T-helper 1 cell treated with Interleukin-12 subunit alpha and Interleukin-12 subunit beta and Interleukin-4 antibody, amounts not matched to agents 30 ng/mL and 1 ng/mL, for 36 hours (primary cell): ENCODE measurements around the gene PIK3R3. TPM values are rescaled to one million over a fixed set of nuclear protein-coding genes. Genes with fewer than 3 reads are reported as not detected.
"Not testable (repeated sequence)": the region's sequence is repeated elsewhere in the genome, so short reads cannot be mapped to it uniquely, and the experiment has no call there.

Experiments
- intact Hi-C: fragments of 100-400 bp; cut with micrococcal nuclease; formaldehyde crosslinking; loops from one replicate; pipeline ENCODE4 v1.15.1; 2024
- total RNA-seq: library from RNA; stranded (reverse); gene quantifications from 2 replicates; pipeline ENCODE4 v1.2.3, GENCODE V29; 2022

Gene PIK3R3
- total RNA-seq, 1 donor from 2014 or later: 2.6 TPM

DNA sequence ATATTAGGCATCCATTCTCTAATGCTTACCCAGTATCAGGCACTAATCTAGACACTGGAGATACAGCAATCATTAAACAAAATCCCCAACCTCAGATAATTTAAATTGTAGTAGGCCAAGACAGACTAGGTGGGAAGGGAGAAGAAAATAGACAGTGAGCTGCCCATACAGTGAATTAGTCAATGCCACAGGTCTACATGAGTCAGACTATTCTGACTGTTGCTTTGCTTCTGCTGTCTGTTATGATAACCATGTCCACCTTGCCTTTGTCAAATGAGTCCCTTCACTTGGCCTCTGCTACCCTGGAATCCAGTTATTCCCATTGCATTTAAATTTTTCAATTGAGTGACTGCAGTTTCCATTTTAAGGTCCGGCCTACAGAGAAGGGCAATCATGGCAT is 59.5 kb downstream of the PIK3R3 start:
- intact Hi-C loops: no loop called here

DNA sequence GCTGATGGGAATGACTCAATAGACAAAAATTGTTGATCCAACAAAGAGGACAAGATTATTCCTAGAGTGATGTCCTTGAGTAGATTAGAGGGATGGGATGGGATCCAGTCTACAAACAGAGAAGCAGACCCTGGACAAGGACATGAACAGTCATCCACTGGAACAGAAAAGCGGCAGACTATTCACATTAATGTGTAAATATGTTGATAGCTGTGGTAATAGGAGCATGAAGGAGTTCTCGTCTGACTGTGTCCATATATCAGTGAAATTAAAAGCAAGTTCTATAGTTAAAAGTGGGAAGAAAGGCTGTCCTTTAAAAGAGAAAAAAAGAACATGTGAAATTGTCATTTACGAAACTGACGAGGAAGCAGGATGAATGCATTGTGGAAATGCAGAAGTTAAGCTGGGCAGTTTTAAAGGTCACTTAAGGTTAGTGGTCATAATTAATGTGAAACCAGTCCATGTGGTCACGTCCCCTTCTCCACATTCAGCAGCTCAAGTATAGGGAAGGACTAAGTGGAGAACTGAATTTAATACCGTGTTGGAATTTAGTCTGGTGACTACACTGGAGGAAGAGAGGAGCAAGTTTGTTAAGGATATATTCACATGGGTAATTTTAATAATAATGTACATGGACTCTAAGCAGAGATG is 62.1 kb downstream of the PIK3R3 start:
- intact Hi-C loops: no loop called here

DNA sequence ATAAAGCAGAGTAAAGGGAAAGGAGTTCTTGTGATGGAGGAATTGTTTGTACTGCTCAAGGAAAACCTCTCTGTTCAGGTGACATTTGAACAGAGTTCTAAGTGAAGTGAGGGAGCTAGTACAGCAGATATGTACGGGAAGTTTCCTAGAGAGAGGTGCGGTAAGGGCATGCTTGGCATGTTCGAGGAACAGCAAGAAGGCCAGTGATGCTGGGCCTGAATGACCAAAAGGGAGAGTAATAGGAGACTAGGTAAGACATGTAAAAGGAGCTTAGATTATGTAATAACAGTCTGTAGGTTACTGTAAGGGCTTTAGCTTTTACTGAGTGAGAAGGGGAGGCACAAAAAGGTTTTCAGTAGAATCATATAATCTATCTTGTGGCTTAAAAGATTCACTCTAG is 63.9 kb downstream of the PIK3R3 start:
- intact Hi-C loops: loop anchor here (10.0 kb wide), 1 partner anchor 1714 kb away; the partner anchor contains the start of gene ERI3

DNA sequence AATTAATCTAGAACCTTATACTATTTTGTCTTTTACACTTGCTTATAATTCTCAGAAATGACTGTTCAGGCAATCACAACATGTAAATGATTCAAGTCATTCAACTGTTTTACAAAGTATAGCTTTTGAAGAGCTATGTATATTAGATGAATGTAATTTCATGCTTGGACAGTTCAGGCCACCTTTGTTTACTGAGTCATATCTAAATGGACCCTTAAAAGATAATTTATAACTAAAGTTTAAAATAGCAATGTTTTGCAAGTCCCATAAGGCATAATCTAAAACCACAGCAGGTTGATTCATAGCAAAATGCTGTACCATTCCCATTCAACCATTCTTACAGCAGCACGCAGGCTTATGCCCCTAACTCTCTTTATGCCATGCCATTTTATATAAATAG is 64.8 kb downstream of the PIK3R3 start:
- intact Hi-C loops: loop anchor here (10.0 kb wide), 1 partner anchor 1713 kb away; the partner anchor contains the start of gene ERI3

DNA sequence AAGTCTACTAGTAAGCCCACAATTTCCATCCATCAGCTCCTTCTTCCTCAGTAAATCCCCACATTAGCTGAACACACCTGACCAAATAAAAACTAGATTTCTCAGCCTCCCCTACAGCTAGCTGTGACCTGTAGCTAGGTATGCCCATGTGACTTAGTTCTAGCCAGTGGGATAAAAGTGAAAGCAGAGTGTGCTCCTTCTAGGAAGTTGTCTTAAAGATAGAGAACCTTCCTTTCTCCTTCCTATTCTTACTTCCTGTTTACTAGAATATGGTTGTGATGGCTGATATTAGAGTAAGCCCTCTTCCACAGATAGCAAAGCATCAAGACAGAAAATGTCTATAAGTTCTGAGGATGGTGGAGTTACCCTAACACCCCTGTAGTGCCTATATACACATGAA is 67.0 kb downstream of the PIK3R3 start:
- intact Hi-C loops: loop anchor here (1.0 to 10.0 kb wide), 3 partner anchors 68 to 1711 kb away; partner anchors contain the start of genes ERI3 and GPBP1L1

DNA sequence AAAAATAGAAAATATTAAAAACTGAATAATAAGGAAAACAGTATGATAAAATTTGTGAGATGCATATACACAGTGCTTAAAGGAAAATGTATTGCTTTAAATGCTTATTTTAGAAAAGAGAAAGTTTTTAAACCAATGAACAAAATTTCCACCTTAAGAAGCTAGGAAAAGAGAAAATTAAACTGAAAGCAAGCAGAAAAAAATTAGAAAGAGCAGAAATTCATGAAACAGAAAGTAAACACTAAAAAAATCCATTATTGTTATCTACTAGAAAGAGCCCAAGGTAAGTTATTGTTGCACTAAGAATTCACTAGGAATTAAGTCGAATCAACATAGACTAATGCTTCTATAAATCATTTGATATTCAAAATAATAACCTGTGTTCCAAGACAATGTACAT is 67.7 kb downstream of the PIK3R3 start:
- intact Hi-C loops: loop anchor here (1.0 to 10.0 kb wide), 5 partner anchors 69 to 1710 kb away; partner anchors contain the start of genes ARMH1, ERI3, GPBP1L1 and NASP

DNA sequence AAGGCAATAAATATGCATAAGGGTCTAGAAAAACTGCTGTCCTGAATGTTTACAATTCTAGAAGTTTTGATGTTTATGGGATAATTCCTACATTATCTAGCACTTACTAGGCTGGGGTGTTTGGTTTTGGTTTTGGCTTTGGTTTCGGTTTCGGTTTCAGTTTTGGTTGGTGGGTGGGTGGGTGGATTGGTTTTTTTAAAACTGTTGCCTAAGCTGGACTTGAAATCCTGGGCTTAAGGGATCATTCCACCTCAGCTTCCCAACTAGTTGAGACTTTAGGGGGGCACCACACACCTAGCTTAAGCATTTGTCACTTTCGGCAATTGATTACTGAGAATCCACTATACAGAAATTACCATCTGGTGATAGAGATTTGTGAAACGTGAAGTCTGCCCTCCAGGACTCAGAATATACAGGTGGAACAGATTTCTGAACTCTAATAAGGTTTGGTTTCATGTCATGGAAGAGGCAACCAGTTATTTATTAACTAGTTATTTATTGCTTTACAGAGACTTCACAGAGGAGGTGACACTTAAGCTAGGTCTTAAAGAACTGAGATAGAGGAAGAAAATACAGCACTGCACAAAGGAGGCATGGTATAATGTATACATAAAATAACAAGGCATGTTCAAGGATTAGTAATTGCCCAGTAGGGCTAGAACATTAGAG is 69.6 kb downstream of the PIK3R3 start:
- intact Hi-C loops: loop anchor here (1.0 to 10.0 kb wide), 4 partner anchors 136 to 1708 kb away; partner anchors contain the start of genes ARMH1, ERI3, NASP and POMGNT1

DNA sequence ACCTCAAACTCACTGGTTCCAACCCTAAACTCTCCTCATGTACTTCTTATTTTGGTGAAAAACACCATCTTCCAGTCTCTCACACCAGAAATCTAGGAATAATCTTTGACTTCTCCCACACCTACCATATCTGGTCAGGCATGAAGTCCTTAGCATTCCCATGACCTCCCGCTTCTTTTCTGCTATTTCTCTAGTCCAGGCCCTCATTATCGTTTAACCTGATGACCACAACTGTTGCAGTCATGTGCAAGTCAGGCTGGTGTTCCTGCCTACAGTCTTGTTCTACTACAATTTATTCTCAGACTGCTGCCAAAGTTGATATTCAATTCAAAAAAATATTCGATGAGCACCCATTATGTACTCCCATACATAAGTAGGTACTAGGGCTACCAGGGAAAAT is 71.3 kb downstream of the PIK3R3 start:
- intact Hi-C loops: loop anchor here (5.0 to 10.0 kb wide), 3 partner anchors 479 to 1706 kb away; partner anchors contain the start of genes ARMH1, ERI3, NASP and TMEM53

DNA sequence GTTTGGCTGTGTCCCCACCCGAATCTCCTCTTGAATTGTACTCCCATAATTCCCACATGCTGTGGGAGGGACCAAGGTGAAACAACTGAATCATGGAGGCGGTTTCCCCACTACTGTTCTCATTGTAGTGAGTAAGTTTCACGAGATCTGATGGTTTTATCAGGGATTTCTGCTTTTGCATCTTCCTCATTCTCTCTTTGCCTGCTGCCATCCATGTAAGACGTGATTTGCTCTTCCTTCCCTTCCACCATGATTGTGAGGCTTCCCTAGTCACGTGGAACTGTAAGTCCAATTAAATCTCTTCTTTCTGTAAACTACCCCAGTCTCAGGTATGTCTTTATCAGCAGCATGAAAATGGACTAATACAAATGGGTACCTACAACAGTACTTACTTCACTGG is 73.5 kb downstream of the PIK3R3 start:
- intact Hi-C loops: no loop called here

DNA sequence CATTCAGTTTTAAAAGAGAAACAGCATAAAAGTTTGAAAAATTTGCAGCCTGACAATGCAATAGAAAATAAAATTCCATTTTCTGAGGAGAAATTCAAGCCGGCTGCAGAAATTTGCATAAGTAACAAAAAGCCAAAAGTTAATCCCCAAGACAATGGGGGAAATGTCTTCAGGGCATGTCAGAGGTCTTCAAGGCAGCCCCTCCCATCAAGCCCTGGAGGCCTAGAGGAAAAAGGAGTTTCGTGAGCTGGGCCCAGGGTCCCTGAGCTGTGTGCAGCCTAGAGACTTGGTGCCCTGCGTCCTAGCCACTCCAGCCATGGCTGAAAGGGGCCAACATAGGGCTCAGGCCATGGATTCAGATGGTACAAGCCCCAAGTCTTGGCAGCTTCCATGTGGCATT is 74.6 kb downstream of the PIK3R3 start:
- intact Hi-C loops: no loop called here

DNA sequence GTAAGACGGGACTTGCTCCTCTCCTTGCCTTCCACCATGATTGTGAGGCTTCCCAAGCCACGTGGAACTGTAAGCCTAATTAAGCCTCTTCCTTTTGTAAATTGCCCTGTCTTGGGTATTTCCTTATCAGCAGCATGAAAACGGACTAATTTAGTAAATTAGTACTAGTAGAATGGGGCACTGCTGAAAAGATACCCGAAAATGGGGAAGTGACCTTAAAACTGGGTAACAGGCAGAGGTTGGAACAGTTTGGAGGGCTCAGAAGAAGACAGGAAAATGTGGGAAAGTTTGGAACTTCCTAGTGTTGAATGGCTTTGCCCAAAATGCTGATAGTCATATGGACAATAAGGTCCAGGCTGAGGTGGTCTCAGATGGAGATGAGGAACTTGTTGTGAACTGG is 75.2 kb downstream of the PIK3R3 start:
- intact Hi-C loops: not testable (repeated sequence)

DNA sequence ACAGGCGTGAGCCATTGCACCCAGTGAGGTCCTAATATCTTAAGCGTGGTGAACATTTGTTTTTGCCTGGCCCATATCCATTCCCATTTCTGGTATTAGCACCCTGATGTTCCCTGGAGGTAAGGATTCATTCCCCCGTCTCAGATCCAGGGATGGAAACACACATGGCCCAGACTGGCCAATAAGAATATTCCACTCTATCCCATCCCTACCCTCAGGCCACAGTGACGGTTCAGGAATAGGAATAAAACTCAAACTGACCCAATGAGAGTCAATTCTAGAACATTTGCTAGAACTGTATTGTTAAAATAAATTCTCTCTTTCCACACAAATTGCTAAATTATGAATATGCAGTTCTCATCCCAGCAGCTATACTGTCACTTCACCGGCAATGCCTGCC is 76.1 kb downstream of the PIK3R3 start:
- intact Hi-C loops: no loop called here

DNA sequence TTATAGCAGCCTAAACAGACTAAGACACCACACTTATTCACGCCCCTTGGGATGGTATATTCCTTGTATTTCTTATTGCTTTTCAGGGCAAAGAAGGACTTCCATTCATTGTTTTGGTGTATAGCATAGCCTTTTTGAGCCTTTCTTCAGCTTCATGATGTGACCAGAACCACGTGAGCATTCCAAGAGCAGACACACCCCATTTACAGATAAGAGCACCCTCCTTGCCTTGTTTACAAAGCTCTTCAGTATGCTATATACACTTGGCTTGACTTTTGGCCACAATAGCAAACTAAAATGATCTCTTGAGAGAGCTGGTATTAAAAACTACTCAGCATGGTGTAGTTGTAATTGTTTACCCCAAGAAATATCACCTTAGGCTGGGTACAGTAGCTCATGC is 78.7 kb downstream of the PIK3R3 start:
- intact Hi-C loops: no loop called here

DNA sequence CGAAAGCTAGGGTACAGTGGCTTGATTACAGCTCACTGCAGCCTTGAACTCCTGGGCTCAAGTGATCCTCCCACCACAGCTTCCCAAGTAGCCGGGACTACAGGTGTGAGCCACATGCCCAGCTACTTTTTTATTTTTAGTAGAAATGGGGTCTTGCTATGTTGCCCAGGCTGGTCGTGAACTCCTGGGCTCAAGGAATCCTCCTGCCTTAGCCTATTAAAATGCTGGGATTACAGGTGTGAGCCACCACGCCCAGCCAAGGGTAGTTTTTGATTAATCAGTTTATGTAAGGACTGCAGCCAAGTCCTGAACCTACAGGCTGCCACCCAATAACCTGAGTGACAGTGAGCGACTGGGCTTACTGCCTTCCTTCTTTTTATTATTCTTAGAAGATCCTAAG is 88.3 kb downstream of the PIK3R3 start:
- intact Hi-C loops: no loop called here

DNA sequence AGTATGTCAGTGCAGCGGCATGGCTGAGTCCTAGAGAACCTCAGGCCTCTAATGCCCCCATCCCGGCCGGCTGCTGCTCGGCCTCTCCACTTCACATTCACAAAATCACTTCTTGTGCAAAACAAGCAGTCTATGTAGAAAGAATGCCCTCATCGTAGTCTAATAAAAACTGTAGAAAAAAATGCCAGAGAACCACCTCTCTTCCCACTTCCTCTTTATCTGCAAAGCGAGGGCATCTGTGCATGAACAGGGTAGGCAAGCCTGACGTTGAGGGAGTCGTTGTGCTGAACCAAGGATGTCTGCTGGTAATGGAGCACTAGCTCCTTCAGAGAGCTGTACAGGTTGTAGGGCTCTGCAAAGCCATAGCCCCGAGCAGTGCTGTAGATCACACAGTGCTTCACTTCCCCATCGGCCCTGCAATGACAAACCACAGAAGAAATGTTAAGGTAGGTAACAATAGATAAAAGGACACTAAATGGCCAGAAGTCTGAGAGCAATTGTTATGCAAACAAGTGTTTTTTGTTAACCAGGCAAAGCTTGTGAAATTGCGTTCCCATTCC is 88.9 kb downstream of the PIK3R3 start:
- intact Hi-C loops: no loop called here

DNA sequence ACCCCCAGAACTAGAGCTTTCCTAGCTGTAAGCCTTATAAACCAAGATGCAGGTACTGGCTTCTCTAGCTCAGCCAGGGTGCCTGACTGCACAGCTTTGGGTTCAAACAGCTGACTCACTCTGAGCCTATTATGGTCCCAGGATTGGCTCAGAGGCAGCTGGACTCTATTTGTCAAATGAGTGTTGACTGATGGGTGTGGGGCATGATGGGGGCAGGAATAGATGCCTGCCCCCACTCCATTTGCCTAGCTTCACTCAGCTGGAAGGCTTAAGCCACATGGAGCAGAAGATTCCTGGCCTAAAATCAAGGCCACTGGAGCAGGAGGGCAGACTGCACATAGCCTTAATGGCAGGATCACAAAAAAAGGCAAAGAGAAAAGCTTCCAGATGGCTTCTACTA is 90.5 kb downstream of the PIK3R3 start:
- intact Hi-C loops: no loop called here

DNA sequence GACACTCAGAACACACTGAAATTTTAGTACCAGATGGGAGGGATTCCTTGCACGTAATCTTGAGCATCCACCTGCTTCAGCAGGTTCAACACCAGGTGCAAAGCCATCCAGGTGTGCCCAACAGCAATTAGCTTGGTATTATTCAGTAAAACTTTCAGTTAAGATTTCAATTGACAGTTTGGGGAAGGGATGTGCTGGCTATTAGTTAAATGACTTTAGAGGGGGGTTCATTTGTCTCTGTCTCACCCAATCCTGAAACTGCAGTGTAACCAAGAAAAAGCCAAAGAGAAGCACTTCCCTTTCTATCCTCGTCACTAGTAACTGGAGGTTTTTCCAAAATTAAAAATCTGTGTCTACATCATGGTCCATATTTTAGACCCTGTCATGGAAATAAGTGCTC is 90.9 kb downstream of the PIK3R3 start:
- intact Hi-C loops: no loop called here

DNA sequence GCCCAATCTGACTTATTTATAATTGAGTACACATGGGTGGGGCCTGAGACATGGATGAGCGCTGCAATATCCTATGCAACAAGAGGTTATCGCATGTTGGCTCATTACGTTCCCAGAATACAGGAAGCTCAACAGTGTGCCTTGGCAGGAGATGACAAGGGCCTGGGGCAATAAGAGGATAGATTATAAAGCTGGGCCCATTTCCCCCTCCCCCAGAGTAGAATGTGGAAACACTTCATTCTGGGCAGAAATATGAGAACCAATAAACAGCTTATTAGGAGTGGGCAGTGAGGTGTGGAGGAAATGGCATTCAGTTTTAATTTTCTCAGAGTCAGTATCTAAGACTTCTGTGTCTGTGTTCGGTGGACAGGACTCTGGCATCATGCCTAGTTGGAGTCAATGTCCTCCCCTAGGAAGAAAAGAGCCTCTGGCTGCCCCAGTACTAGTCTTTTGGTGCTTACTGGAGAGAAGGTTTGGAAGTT is 92.8 kb downstream of the PIK3R3 start:
- intact Hi-C loops: no loop called here

DNA sequence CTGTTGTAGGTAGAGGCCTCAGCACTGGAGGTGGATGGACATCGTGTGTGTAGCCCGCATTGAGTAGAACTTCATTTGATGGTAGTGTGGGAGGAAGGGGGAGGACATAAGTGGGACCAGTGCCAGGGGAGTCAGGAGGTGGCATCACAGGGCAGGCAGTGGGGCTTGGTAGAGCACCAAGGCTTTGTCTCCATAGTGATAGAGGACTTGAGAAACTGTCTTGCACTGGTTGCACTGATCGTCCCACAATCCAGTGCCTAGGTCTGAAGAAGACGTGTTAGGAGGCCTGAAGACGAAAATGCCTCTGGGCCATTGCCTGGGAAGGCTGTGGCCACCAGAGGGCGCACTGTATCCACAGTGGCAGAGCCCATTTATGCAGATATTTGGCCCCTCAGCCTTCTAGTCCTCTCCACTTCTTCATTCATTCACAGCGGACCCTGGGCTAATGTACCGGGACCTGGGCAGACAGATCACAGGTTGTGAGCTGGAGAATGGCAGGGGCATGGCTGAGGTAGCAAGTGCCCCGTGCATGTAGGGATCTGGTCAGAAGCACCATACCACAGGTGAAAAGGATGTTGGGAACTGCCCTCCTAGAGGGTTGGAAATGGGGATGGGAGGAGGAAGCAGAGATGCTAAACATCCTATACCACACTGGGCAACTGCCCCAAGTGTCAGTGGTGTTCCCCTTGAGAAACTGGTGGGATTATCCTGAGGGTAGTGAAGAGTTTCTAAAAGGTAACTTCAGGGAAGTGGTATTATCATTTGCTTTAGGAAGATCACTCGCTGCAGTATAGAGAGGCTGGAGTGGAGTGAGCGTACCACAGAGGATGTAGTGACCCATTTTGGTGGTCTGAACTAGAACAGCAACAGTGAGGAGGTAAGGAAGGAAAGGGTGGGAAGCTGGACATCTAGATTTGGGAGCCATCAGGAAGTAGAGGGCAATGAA is 95.3 kb downstream of the PIK3R3 start:
- intact Hi-C loops: loop anchor here (1.0 kb wide), 5 partner anchors 96 to 311 kb away; partner anchors contain the start of gene POMGNT1

DNA sequence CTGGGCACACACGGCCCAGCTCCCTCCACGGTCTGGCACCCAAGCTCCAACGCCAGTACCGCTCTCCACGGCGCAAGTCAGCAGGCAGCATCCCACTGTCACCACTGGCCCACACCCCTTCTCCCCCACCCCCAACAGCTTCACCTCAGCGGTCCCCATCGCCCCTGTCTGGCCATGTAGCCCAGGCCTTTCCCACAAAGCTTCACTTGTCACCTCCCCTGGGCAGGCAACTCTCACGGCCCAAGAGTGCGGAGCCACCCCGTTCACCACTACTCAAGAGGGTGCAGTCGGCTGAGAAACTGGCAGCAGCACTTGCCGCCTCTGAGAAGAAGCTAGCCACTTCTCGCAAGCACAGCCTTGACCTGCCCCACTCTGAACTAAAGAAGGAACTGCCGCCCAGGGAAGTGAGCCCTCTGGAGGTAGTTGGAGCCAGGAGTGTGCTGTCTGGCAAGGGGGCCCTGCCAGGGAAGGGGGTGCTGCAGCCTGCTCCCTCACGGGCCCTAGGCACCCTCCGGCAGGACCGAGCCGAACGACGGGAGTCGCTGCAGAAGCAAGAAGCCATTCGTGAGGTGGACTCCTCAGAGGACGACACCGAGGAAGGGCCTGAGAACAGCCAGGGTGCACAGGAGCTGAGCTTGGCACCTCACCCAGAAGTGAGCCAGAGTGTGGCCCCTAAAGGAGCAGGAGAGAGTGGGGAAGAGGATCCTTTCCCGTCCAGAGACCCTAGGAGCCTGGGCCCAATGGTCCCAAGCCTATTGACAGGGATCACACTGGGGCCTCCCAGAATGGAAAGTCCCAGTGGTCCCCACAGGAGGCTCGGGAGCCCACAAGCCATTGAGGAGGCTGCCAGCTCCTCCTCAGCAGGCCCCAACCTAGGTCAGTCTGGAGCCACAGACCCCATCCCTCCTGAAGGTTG is 97.6 kb downstream of the PIK3R3 start:
- intact Hi-C loops: no loop called here
